Fibroblast of skin of abdomen (primary cell): ENCODE data around the gene TM7SF2.
"Not testable (repeated sequence)": the region's sequence is repeated elsewhere in the genome, so short reads cannot be mapped to it uniquely, and the experiment has no call there.

ENCODE experiments used
- DNase-seq: peaks from one replicate; pipeline ENCODE4 v3.0.0-alpha.2; 2013

The TM7SF2 gene

GRCh38 chr11:65130631-65131416 is 19.2 kb downstream of the TM7SF2 start:
- DNase-seq = no peak

DNA sequence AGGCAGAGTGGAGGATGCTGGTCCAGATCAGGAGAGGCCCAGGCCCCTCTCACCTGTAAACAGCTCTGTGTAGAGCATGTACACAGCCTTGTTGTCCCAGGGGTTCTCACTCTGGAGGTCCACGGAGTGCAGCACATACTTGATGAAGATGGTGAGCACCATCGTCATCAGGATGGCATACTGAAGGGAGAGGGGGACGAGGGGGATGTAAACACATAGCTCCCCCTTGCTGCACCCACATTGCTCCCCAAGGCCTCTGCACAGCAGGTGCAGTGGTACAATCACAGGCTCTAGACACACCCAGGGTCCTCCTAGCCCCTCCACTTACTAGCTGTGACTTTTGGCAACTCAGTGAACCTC is 19.7 kb downstream of the TM7SF2 start:
- no peak for DNase-seq

- no peak for DNase-seq
Observed at GRCh38 chr11:65131895-65132237, 20.2 kb downstream of the TM7SF2 start.

DNA sequence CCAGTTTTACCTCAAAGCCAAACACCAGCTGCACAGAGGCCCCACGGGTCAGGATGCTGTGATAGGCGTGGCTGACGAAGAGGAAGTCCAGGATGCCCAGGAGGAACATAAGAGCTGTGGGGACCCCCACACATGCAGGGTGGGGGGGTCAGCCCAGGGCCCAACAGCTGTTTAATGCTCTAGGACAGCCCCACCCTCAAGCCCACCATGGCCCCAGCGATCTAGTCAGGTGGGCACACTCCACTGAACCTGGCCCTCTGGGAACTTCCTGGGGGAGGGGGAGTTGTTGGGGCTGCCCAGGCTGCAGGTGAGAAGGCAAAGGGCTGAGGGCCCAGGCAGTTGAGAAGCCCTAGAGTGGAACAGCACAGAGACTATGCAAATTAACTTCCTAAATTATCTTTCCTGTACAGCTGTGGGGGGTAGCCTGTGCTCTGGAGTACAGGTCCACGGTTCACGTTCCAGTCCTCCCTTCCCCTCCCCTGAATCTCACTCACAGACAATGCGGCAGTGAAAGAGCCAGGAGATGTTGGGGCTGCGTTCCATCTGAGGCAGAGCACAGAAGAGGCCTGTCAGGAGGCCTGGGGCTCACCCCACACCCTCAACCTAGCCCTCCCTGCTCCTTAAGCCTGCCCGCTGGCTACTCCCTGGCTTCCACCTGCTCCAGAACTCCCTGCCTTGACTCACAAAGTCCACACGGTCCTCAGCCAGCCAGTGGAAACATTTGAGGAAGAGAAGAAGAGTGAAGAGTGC is 20.7 kb downstream of the TM7SF2 start:
- DNase-seq = no peak

- no peak for DNase-seq
Observed at GRCh38 chr11:65132988-65133700, 21.5 kb downstream of the TM7SF2 start.

GRCh38 chr11:65133724-65134123 is 22.1 kb downstream of the TM7SF2 start:
- no peak for DNase-seq

DNA sequence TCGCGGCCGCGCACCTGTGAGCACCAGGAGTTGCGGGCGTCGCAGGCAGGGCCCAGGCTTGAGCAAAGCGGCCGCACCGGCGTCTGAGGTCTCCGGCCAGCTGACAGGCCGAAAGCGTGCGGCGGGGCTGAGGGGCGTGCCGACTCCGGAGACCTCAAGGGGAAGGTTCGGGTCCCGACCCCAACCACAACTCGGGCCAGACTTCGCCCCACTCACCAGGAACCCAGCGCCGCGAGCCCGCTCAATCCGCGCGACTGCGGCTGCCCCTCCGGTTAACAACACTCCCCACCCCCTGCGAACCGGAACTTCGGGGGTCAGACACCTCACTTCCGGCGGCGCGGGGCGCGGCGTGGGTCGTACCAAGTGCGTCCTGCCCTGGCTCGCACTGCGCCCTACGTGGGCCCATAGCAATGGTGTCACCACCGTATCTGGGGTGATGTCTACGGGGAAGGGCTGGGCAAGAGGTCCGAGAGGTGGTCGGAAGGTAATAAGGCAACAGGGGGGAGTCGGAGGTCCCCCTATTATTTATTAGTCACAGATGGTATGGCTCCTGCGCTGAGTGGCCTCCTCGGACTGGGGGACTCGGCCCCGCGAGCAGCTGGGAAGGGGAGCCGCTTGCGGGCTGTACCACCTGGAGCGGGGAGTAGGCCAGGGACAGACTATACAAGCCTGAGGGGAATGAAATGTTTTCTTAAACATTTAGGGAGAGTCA is 22.7 kb downstream of the TM7SF2 start, which contains the start of gene SYVN1:
Gene SYVN1, minus strand, starts transcription at position 280 of the 712 bp plus-strand sequence. CDS start 918 bp downstream, outside the sequence.
- DNase-seq = peak; percentile 88

DNA sequence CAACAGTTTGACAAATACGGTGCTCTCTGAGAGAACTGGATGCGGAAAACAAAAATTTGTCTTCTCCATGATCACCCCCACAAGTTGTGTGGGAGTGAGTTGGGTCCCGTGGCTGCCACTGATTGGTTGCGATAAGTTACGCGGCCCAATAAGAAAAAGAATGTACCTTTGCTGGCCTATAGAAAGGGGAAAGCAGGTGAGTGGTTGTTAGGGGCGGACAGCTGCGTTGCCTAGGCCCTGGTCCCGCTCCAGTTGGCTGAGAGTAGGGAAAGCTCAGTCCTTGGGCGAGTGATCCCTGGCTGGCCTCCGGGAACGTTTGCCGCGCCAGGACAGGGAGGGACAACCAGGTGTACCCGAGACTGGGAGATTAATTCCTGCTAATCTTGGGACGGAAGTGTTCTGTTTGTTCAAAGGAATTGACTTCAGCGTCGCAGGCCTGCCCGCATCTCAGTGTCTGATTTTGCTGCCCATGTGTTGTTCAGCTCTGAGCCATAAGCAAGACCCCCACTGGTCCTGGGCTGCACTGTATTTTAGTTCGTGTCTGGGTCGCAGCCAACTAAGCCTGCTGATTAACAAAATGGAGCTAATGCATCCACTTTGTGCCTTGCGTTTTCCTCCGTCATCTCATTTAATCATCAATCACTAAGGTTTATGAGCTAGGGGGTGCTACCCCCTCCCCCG is 23.4 kb downstream of the TM7SF2 start:
- peak; percentile 97 for DNase-seq

DNA sequence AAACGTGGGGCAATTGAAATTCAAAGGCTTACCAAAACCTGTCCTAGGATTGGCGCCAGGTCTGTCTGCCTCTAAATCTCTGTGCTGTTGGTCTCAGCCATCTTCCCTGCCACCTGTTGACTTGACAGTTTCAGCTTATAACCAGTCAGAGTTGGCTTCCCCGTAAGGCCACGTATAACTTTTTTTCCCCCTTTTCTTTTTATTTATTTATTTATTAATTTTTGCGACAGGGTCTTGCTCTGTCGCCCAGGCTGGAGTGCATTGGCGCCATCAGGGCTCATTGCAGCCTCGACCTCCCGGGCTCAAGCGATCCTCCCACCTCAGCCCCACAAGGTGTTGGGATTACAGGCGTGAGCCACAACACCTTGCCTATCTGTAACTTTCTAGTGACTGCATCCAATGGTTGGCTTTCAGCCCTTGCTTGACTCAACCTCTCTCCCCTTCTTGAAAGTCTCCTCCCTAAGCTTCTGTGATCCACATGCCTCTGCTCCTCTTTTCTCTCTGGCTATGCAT is 24.0 kb downstream of the TM7SF2 start:
- no peak for DNase-seq

DNA sequence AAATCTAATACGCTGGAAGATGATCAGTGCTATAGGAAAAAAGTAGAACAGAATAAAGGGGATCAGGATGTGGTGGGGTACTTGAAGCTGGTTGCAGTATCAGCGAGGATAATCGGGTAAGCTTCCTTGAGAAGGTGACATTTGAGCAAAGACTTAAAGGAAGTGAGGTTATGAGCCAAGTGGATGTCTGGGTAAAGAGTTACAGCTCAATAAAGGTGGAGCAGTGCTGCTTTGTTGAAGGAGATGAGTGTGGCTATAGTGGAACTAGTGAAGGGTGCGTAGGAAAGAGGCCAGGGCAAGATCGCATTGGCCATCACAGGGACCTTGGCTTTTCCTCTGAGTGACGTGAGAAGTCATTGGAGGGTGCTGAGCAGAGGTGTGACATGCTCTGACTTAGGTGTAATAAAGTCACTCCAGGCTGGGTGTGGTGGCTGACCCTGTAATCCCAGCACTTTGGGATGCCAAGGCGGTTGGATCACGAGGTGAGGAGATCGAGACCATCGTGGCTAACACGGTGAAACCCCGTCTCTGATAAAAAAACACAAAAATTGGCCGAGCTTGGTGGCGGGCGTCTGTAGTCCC is 24.9 kb downstream of the TM7SF2 start:
- DNase-seq = no peak

- DNase-seq = no peak
Observed at GRCh38 chr11:65141896-65142494, 30.3 kb downstream of the TM7SF2 start.

DNA sequence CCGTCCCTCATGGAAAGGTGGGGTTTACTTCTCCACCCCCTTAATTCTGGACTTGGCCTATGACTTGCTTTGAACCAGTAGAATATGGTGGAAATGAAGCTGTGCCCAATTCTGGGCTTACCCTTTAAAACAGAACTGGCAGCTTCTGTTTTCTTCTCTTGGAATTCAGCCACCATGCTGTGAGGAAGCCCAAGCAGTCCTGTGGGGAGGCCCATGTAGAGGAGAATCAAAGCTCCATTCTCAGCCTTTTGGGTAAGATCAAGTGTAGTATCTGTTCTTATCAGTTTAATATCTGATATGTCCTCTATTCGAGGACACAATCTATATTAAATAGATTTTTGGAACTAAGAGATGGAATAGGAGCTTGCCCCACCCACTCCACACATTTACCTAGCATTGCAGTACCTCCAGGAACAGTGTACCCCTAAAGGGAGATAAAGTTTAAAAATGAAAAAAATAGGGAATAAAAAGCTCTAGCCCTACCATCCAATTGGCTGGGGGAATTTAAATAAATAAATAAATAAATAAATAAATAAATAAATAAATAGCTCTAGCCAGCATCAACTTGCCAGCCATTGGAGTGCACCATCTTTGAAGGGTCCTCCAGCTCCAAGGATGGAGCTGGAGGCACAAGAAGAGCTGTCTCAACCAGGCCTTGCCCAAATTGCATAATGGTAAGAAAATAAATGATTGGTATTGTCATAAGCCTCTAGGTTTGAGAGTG is 35.8 kb downstream of the TM7SF2 start:
- DNase-seq = no peak

- no peak for DNase-seq
Observed at GRCh38 chr11:65148657-65149056, 37.0 kb downstream of the TM7SF2 start.

GRCh38 chr11:65150131-65150508 is 38.4 kb downstream of the TM7SF2 start:
- not testable (repeated sequence) for DNase-seq

GRCh38 chr11:65150509-65151299 is 39.0 kb downstream of the TM7SF2 start:
- DNase-seq = peak; percentile 76

- no peak for DNase-seq
Observed at GRCh38 chr11:65151331-65151899, 39.7 kb downstream of the TM7SF2 start.

DNA sequence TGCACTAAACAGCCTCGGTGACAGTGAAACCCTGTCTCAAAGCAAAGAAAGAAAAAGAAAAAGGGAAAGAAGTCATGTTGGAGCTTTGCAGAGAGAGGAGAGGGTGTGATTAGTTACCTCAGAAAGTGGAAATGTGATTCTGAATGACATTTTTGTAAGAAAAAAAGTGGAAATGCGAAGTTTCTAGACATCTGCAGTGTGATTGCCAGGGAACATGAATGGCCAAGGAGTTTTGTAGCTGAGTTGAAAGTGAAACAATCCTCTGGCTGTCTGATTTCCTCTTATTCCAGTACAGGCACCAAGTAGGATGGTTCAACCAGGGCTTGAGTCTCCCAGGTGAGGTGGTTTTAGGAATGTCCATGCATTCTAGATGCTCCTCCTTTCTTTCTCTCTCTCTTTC is 40.5 kb downstream of the TM7SF2 start:
- no peak for DNase-seq

DNA sequence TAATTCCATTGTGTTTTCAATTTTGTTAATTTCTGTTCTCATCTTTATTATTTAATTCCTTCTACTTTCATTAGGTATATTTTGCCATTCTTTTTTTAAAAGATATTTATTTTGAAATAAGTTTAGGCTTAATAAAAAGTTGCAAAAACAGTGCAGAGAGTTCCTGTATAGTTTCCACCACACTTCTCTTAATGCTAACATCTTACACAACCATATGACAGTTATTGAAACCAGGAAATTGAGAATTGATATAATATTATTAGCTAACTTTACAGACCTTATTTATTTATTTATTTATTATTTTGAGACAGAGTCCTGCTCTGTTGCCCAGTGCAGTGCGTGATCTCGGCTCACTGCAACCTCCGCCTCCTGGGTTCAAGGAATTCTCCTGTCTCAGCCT is 44.6 kb downstream of the TM7SF2 start:
- no peak for DNase-seq

- DNase-seq = no peak
Observed at GRCh38 chr11:65156926-65157325, 45.3 kb downstream of the TM7SF2 start.
